A549 treated with ZK216348 at 1 μM for 4 hours (cell line): Measurements from ENCODE around the gene MMP11. TPM values are rescaled to one million over a fixed set of nuclear protein-coding genes. Genes with fewer than 3 reads are reported as not detected.

Experiments
- total RNA-seq: library from RNA; stranded (reverse); fragments of 200-300 nt; extraction: Qiagen RNA extraction; gene quantifications from 5 replicates; pipeline ENCODE4 v1.2.3, GENCODE V29; 2022; ENCODE audit warnings: low read depth

MMP11 gene, protein sequence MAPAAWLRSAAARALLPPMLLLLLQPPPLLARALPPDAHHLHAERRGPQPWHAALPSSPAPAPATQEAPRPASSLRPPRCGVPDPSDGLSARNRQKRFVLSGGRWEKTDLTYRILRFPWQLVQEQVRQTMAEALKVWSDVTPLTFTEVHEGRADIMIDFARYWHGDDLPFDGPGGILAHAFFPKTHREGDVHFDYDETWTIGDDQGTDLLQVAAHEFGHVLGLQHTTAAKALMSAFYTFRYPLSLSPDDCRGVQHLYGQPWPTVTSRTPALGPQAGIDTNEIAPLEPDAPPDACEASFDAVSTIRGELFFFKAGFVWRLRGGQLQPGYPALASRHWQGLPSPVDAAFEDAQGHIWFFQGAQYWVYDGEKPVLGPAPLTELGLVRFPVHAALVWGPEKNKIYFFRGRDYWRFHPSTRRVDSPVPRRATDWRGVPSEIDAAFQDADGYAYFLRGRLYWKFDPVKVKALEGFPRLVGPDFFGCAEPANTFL
- 0.18 to 0.66 TPM (median 0.32 TPM) in 5 replicates for total RNA-seq

DNA sequence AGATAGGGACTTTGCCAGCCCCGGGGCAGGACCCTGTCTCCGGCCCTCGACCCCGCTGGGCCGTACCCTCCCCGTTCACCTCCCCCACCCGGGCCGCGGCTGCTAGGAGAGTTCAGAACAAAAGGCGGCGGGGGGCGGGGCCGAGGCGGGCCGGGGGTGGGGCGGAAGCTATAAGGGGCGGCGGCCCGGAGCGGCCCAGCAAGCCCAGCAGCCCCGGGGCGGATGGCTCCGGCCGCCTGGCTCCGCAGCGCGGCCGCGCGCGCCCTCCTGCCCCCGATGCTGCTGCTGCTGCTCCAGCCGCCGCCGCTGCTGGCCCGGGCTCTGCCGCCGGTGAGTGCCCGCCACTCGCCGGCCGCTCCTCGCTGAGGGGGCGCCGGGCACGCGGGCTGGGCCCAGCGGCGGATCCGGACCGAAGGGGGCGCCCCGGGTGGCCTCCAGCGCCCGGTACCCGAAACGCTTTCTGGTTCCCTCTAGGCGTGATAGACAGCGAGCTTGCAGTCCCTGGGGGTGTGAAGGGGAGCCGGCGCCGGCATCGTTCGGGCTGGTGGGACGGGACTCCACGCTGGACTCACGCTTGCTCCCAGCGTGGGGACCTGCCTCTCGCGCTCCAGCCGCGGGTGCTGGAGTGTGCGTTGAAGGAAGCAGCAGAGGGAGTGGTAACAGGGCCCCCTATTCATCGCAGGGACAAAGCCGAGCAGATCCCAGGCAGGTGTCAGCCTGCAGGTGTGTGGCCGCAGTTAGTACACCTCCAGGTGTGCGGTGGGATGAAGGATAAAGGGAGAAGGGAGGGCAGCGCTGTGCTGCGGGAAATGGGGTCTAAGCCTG, at the start of gene MMP11:
MMP11 (plus strand) TSS at position 201 of the 825 bp plus-strand sequence; CDS start at position 223, 22 bp downstream.

DNA sequence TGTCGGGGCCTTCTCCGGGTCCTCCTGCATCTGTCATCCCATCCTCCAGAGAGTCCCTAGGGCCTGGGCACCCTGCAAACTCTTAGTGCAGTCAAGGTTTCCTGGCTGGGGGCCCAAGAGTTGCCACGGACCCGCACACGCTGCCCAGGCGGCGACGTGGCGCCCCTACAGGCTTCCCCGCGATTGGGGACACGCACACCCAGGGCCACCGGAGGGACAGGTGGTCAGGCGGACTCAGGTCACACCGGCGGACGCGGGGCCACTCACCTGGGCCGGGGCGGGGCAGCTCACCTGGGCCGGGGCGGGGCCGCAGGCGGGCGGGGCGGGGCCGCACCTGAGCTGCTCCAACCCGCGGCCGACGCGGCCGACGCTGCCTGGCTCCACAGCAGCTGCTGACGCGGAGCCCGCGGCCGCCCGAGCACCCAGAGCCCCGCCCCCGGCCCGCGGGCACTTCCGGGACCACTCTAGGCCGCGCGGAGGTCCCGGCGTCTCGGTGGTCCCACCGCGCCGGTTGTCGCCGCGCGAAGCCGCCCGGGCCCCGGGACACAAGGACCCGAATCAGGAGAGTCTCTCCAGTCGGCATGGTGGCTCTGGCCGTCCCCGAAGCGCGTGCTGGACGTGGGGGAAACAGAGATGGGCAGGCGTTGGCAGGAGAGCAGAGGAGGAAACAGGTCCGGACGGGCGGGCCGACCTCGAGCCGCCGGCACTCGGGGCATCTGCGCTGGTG, 21.8 kb upstream of the MMP11 start, which contains the start of gene ZNF70:
ZNF70 (minus strand) TSS at position 399 of the 727 bp plus-strand sequence. CDS start 5,972 bp downstream, outside the sequence.

DNA sequence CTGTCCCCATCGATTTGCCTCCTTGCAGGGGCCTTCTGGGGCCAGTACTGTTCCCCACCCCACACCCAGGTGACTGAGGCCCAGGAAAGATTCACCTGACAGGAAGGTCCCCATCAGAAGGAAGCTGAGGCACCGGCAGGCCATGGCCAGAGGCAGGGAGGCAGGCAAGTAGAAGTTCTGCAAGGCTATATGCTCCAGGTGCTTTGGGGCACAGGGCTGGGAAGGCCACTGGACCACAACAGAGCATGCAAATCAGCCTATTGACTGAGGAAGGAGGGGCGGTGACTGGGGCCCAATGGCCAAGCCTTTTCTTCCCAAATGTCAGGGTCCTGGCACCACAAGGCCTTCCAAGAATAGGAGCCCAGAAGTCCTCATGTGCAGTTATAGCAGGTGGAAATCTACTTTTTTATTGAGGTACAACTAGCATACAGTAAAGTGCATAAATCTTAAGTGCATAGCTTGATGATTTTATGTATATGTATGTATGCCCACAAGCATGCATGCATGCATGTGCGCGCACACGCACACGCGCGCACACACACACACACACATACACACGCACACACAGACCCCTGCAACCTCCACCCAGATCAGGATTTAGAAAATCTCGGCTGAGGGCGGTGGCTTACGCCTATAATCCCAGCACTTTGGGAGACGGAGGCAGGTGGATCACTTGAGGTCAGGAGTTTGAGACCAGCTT, 18.3 kb upstream of the MMP11 start, which contains the start of gene VPREB3:
VPREB3 (minus strand) TSS at position 206 of the 700 bp plus-strand sequence; CDS start at position 144, 62 bp downstream.

DNA sequence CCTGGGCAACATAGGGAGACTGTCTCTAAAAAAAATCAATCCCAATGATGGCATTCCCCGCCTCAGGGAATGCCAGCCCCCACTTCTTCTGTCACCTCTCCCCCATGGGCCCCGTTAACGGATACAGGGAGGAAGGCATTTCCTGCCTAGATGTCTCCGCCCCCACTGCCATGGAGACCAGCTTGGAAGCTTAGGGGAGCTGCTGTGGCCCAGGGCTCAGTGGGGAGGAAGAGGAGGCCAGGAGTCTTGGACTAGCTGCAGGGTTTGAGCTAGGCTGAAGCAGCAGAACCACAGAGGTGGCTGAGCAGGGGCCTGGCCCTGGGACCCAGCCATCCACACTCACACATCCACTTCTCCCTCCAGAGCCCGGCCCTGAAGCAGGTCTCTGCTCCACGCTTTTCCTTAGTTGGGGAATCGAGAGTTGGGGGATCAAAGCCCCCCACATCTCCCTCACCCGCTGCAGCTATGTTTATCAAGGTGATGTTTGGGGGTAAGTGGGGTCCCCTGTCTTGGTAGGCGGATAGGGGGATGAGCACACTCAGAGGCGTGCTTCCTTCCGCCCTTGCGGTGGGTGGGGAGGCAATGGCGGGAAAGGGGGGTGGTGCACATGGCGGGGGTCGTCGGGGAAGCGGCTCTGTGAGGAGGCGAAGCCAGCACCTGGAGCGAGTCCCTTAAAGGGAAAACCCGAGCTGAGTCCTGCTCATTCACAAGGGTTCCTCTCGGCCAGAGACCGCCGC, 9.6 kb upstream of the MMP11 start, which contains the start of gene C22orf15:
C22orf15 (plus strand) TSS at position 149 of the 737 bp plus-strand sequence; CDS start at position 466, 317 bp downstream.

DNA sequence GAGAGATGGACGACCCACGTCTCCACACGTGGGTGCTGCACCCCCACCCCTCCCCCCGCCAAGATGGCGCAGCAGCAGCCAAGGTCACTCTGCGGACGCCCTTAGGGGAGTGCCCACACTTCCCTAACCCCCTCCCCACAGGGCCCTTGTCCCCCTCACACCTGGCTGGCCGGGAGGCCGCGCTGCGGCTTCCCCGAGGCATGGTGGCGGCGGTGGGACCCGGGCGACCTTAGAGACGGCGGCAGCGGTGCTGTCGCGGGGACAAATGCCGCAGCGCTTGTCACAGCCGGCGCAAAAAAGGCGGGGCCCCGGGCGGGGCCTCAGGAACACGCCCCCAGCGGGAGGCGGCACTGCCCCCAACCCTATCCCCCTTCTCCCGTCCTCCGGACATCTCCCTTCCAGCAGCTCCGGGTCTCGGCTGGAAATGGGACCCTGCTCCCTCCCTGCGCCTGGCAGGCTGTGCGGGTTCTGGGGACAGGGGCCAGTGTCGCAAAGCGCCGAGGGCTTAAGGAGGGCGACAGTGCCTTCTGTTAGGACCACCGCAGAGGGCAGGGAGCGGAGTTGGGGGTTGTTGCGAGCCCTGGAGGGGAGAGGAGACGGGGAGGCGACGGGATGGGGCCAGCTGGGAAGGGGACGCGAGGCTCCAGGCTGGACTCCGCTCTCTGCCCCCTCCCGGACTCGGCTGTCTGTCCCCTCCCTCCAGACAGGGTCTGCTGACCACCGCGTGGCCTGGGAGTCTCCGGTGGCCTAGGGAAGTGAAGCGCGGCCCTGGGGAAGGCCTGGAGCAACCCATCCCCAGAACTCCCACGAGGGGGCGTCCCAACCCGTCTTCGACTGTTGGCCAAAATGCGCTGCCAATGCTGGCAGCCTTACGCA, 4.7 kb upstream of the MMP11 start, which contains the start of gene CHCHD10:
CHCHD10 (minus strand) TSS at position 300 of the 876 bp plus-strand sequence; CDS start at position 202, 98 bp downstream.

DNA sequence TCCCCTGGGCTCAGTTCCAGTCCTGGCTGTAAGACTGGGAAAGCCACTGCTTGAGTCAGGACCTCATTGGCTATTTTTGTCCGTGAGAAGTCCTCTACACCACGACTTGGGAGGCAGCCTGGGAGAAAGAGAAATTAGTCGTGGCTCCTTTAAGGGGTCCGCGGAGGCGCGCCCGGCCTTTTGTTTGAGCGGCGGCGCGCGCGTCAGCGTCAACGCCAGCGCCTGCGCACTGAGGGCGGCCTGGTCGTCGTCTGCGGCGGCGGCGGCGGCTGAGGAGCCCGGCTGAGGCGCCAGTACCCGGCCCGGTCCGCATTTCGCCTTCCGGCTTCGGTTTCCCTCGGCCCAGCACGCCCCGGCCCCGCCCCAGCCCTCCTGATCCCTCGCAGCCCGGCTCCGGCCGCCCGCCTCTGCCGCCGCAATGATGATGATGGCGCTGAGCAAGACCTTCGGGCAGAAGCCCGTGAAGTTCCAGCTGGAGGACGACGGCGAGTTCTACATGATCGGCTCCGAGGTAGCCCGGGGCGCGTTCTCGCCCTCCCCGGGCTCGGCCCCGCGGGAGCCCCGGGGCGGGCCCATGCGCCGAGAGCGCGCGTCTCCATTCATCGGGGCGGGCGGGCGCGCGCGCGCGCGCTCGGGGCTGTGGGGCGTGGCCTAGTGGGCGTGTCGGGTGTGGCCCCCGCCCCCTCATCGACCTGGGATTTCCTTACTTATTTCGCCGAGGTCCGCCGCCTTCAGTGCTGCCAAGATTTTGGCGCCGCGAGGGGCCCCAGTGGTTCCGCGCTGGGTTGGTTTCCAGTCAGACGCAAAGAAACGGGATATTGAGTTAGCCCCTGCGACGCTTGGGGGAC, 14.3 kb downstream of the MMP11 start, which contains the start of gene SMARCB1:
SMARCB1 (plus strand) TSS at position 215 of the 848 bp plus-strand sequence; CDS start at position 419, 204 bp downstream.

Other genes starting within 250 kb of the MMP11 start
- gene IGLL1, start 192.6 kb upstream of the MMP11 start, total RNA-seq, result not detected in 5 replicates
- 0.28 to 0.52 TPM (median 0.39 TPM) in 3 of 5 replicates, not detected in the others for gene DRICH1, start 140.5 kb upstream of the MMP11 start, total RNA-seq
- not detected in 5 replicates for gene RGL4, start 81.8 kb upstream of the MMP11 start, total RNA-seq
- 0.93 to 1.2 TPM (median 1.1 TPM) in 5 replicates for gene ZNF70, start 21.7 kb upstream of the MMP11 start, total RNA-seq
- 0.65 to 1.3 TPM (median 0.76 TPM) in 4 of 5 replicates, not detected in the other for gene VPREB3, start 18.4 kb upstream of the MMP11 start, total RNA-seq
- gene C22orf15, start 9.9 kb upstream of the MMP11 start, total RNA-seq, result not detected in 5 replicates
- gene CHCHD10, start 4.9 kb upstream of the MMP11 start, total RNA-seq, result 90.5 to 192 TPM (median 178 TPM) in 5 replicates
- 49.8 to 59.1 TPM (median 54.2 TPM) in 5 replicates for gene SMARCB1, start 14.1 kb downstream of the MMP11 start, total RNA-seq
- gene DERL3, start 66.2 kb downstream of the MMP11 start, total RNA-seq, result 0.31 to 0.68 TPM (median 0.65 TPM) in 5 replicates
- gene SLC2A11, start 85.0 kb downstream of the MMP11 start, total RNA-seq, result 7.2 to 11.0 TPM (median 9.2 TPM) in 5 replicates
- 417 to 979 TPM (median 841 TPM) in 5 replicates for gene MIF, start 121.5 kb downstream of the MMP11 start, total RNA-seq
- 0.21 to 0.40 TPM (median 0.21 TPM) in 3 of 5 replicates, not detected in the others for gene GSTT2B, start 188.3 kb downstream of the MMP11 start, total RNA-seq
- 1.5 to 2.4 TPM (median 1.7 TPM) in 5 replicates for gene DDTL, start 194.0 kb downstream of the MMP11 start, total RNA-seq
- gene DDT, start 201.6 kb downstream of the MMP11 start, total RNA-seq, result 84.5 to 162 TPM (median 148 TPM) in 5 replicates
- not detected in 5 replicates for gene GSTT2, start 207.3 kb downstream of the MMP11 start, total RNA-seq
- gene GSTT4, start 232.6 kb downstream of the MMP11 start, total RNA-seq, result not detected in 5 replicates
- gene CABIN1, start 238.5 kb downstream of the MMP11 start, total RNA-seq, result 13.7 to 34.5 TPM (median 27.5 TPM) in 5 replicates